DND-41 (cell line): ENCODE results near the gene TTF1.

Experiments used
- CTCF ChIP-seq: IDR thresholded peaks from 2 replicates; pipeline ENCODE4 v1.5.1; 2012; ENCODE audit warnings: borderline replicate concordance, low read length, moderate library complexity, mild to moderate bottlenecking; ENCODE audit not compliant: poor library complexity, severe bottlenecking; ENCODE audit errors: extremely low read depth
- EZH2 ChIP-seq: IDR thresholded peaks from 3 replicates; pipeline ENCODE4 v1.6.1; 2012; ENCODE audit warnings: borderline replicate concordance, low read depth, mild to moderate bottlenecking, moderate library complexity, low read length, inconsistent platforms; ENCODE audit not compliant: severe bottlenecking

GRCh38 chr9:132401824-132402223 is 4.8 kb downstream of the TTF1 start:
- TF ChIP-seq EZH2 (no peak), CTCF (no peak)
